ENCODE data around the gene AQP7. TPM values are rescaled to one million over a fixed set of nuclear protein-coding genes. Genes with fewer than 3 reads are reported as not detected.

Gene AQP7
- total RNA-seq, 1 donor from 2014 or later = not detected

GRCh38 chr9:33419708-33420303 lies 17.4 kb upstream of the AQP7 start:
- TF ChIP-seq, protein P1, sequence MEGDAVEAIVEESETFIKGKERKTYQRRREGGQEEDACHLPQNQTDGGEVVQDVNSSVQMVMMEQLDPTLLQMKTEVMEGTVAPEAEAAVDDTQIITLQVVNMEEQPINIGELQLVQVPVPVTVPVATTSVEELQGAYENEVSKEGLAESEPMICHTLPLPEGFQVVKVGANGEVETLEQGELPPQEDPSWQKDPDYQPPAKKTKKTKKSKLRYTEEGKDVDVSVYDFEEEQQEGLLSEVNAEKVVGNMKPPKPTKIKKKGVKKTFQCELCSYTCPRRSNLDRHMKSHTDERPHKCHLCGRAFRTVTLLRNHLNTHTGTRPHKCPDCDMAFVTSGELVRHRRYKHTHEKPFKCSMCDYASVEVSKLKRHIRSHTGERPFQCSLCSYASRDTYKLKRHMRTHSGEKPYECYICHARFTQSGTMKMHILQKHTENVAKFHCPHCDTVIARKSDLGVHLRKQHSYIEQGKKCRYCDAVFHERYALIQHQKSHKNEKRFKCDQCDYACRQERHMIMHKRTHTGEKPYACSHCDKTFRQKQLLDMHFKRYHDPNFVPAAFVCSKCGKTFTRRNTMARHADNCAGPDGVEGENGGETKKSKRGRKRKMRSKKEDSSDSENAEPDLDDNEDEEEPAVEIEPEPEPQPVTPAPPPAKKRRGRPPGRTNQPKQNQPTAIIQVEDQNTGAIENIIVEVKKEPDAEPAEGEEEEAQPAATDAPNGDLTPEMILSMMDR (IDR thresholded peaks at IDR 0.05) = no peak
- DNase-seq (no peak), ATAC-seq (ENCODE audit: low read depth) (no peak)
- no peak overlapping the region for H3K4me3 Mint-ChIP-seq
- peaks cover 19% of the 10 kb centered on the region for H3K27me3 Mint-ChIP-seq
- H3K36me3 Mint-ChIP-seq (ENCODE audit: low read depth) = no peaks in the 10 kb centered on the region
- POLR2A ChIA-PET = no interaction called here
- H3K9me3 Mint-ChIP-seq = no peaks in the 10 kb centered on the region
- CTCF ChIA-PET = no interaction called here
- intact Hi-C loops (cut with micrococcal nuclease) = no loop called here
- H3K4me1 Mint-ChIP-seq = no peaks in the 10 kb centered on the region
- no peak overlapping the region for H3K27ac Mint-ChIP-seq

GRCh38 chr9:33418090-33418489 lies 15.7 kb upstream of the AQP7 start:
- no peak overlapping the region for H3K4me3 Mint-ChIP-seq
- no peak overlapping the region for H3K27ac Mint-ChIP-seq
- no peak for DNase-seq
- ChIA-PET CTCF (no interaction called here), POLR2A (no interaction called here)
- no peaks in the 10 kb centered on the region for H3K4me1 Mint-ChIP-seq
- H3K9me3 Mint-ChIP-seq = no peaks in the 10 kb centered on the region
- intact Hi-C loops (cut with micrococcal nuclease) = no loop called here
- no peaks in the 10 kb centered on the region for H3K36me3 Mint-ChIP-seq (ENCODE audit: low read depth)
- TF ChIP-seq, protein P1 (IDR thresholded peaks at IDR 0.05) = no peak
- ATAC-seq (ENCODE audit: low read depth) = no peak
- H3K27me3 Mint-ChIP-seq = peaks cover 19% of the 10 kb centered on the region

GRCh38 chr9:33416996-33417395 lies 14.6 kb upstream of the AQP7 start:
- CTCF ChIA-PET = no interaction called here
- TF ChIP-seq, protein P1 (IDR thresholded peaks at IDR 0.05) = no peak
- POLR2A ChIA-PET = no interaction called here
- Mint-ChIP-seq H3K9me3 (no peaks in the 10 kb centered on the region), H3K27ac (no peak overlapping the region), H3K4me1 (no peaks in the 10 kb centered on the region), H3K4me3 (no peak overlapping the region), H3K27me3 (peaks cover 19% of the 10 kb centered on the region), H3K36me3 (ENCODE audit: low read depth) (no peaks in the 10 kb centered on the region)
- intact Hi-C loops (cut with micrococcal nuclease) = no loop called here
- ATAC-seq (ENCODE audit: low read depth) (no peak), DNase-seq (no peak)

DNA sequence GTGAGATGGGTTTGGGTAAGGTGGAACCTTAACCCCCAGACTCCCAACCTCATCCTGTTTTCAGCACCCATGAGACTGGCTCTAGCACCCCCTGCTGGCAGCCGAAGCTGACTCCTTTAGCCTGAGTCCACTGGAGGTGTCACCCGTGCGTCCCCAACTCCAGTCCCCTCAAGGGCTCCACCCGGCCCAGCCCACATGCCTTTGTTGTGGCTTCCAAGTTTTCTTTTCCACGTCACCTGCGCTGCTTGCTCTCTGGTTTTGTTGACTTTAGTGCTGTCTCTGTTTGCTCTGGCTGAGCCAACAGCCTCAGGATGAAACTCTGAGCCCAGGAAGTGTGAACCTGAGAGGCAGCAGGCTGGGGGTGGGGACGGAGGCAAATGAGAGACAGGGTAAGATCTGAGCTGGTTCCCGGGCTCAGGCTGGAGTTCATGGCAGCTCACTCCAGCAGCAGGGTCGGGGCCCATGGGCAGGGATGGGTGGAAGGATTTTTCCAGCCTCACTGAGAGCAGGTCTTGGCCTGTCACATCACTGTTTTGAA lies 13.2 kb upstream of the AQP7 start:
- Mint-ChIP-seq H3K27me3 (peaks cover 19% of the 10 kb centered on the region), H3K4me1 (no peaks in the 10 kb centered on the region), H3K4me3 (no peak overlapping the region), H3K9me3 (no peaks in the 10 kb centered on the region), H3K36me3 (ENCODE audit: low read depth) (no peaks in the 10 kb centered on the region), H3K27ac (no peak overlapping the region)
- TF ChIP-seq, protein P1 (IDR thresholded peaks at IDR 0.05) = no peak
- ChIA-PET CTCF (interaction anchor here (0.7 to 1.8 kb wide), 2 partner anchors 32 to 40 kb away, joined by 3 to 4 read pairs; partner anchors contain the start of gene AQP3), POLR2A (no interaction called here)
- intact Hi-C loops (cut with micrococcal nuclease) = loop anchor here (1.0 kb wide), 1 partner anchor 128 kb away; no protein-coding TSS in a partner anchor
- DNase-seq = peak; percentile 22
- no peak for ATAC-seq (ENCODE audit: low read depth)

GRCh38 chr9:33414889-33415500 lies 12.6 kb upstream of the AQP7 start:
- CTCF ChIA-PET = interaction anchor here (0.7 to 1.8 kb wide), 2 partner anchors 32 to 39 kb away, joined by 3 to 4 read pairs; partner anchors contain the start of gene AQP3
- DNase-seq (no peak), ATAC-seq (ENCODE audit: low read depth) (no peak)
- Mint-ChIP-seq H3K9me3 (no peaks in the 10 kb centered on the region), H3K36me3 (ENCODE audit: low read depth) (no peaks in the 10 kb centered on the region), H3K27me3 (peaks cover 17% of the 10 kb centered on the region), H3K27ac (no peak overlapping the region), H3K4me1 (no peaks in the 10 kb centered on the region), H3K4me3 (no peak overlapping the region)
- intact Hi-C loops (cut with micrococcal nuclease) = loop anchor here (1.0 kb wide), 1 partner anchor 128 kb away; no protein-coding TSS in a partner anchor
- POLR2A ChIA-PET = no interaction called here
- TF ChIP-seq, protein P1 (IDR thresholded peaks at IDR 0.05) = no peak
